ENCODE measurements around the gene ARHGDIA.
A peak's percentile ranks its signal among the peaks of the same experiment; 100 is the strongest.
"Not testable (repeated sequence)": the region's sequence is repeated elsewhere in the genome, so short reads cannot be mapped to it uniquely, and the experiment has no call there.

Gene ARHGDIA

DNA sequence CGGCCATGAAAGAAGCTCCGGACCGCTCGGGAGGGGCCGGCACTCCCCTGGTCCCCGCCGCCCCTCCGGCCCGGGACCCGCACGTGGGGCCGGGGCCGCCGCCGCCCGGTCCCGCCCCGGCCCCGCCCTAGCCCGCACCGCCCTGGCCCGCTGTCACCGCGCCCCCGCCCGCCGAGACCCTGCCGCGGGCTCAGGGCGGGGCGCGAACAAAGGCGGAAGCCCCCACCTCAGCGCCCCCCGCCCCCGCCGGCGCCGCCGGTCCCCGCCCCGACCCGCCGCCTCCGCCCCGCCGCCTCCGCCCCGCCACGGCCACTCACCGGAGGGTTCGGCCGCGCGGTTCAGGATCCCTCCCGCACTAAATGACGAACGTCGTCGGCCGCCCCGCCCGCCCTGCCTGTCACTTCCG is at the start of gene ARHGDIA:
Gene ARHGDIA (minus strand): TSS at position 357 of the 406 bp plus-strand sequence. CDS start 1,407 bp downstream, outside the sequence.
- TF ChIP-seq, protein P1, sequence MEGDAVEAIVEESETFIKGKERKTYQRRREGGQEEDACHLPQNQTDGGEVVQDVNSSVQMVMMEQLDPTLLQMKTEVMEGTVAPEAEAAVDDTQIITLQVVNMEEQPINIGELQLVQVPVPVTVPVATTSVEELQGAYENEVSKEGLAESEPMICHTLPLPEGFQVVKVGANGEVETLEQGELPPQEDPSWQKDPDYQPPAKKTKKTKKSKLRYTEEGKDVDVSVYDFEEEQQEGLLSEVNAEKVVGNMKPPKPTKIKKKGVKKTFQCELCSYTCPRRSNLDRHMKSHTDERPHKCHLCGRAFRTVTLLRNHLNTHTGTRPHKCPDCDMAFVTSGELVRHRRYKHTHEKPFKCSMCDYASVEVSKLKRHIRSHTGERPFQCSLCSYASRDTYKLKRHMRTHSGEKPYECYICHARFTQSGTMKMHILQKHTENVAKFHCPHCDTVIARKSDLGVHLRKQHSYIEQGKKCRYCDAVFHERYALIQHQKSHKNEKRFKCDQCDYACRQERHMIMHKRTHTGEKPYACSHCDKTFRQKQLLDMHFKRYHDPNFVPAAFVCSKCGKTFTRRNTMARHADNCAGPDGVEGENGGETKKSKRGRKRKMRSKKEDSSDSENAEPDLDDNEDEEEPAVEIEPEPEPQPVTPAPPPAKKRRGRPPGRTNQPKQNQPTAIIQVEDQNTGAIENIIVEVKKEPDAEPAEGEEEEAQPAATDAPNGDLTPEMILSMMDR (IDR thresholded peaks at IDR 0.05; ENCODE audit: control insufficient read depth, insufficient read depth, low read depth, low read length, missing control alignments), result no peak
- peak within 1 kb of the TSS; percentile 75 for H3K4me3 ChIP-seq (ENCODE audit: control insufficient read depth, low read depth, low read length)
- no peak for DNase-seq (ENCODE audit: low read depth)

DNA sequence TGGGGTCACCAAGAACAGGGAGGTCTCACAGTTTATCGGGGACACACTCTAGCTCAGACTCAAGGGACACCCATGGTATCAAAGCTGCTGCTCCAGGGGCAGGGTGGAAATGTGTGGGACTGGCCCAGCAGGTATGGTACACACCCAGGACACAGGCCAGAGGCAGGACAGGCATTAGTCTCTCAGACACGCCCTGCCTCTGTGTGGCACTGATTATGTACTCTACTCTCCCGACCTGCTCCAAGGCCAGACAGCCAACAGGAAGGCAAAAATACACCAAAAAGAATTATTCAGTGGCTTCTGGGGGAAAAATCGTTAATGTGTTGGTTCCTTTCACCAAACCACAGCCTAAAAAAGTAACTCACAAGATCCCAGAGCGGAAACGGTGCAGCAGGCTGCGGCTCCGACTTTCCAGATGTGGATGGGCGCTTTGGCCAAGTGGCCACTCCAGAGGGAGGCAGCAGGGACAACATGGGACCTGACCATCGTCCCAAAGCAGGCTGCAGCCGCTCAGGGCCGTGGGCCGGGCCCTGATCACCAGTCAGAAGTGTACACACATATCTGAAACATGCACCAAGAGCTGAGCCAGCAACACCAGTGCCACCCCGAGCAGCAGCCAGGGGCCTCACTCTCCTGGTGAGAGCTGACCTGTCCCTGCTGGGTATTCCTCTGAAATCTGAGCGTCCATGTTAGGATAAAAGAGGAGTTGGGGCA is 47.9 kb upstream of the ARHGDIA start:
- no peak for DNase-seq (ENCODE audit: low read depth)
- H3K4me3 ChIP-seq (ENCODE audit: control insufficient read depth, low read depth, low read length), result no peak overlapping the region
- TF ChIP-seq, protein P1 (IDR thresholded peaks at IDR 0.05; ENCODE audit: control insufficient read depth, insufficient read depth, low read depth, low read length, missing control alignments), result no peak

DNA sequence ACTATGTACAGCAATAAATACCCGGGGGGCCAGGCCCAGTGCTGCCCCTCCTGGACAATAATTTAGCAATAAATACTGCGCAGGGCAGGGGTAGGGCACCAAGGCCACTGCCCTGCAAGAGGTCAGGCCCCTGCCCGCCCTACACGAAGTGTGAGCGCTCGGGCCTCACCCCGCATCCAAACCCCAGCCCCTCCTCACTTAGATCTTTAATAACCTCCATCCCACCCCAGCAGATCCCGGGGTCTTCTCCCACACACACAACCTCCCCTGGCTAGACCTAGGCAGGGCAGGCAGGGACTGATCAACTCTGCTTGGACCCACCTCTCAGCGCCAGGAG is 47.2 kb upstream of the ARHGDIA start:
- H3K4me3 ChIP-seq (ENCODE audit: control insufficient read depth, low read depth, low read length); DNase-seq (ENCODE audit: low read depth): not testable (repeated sequence)

DNA sequence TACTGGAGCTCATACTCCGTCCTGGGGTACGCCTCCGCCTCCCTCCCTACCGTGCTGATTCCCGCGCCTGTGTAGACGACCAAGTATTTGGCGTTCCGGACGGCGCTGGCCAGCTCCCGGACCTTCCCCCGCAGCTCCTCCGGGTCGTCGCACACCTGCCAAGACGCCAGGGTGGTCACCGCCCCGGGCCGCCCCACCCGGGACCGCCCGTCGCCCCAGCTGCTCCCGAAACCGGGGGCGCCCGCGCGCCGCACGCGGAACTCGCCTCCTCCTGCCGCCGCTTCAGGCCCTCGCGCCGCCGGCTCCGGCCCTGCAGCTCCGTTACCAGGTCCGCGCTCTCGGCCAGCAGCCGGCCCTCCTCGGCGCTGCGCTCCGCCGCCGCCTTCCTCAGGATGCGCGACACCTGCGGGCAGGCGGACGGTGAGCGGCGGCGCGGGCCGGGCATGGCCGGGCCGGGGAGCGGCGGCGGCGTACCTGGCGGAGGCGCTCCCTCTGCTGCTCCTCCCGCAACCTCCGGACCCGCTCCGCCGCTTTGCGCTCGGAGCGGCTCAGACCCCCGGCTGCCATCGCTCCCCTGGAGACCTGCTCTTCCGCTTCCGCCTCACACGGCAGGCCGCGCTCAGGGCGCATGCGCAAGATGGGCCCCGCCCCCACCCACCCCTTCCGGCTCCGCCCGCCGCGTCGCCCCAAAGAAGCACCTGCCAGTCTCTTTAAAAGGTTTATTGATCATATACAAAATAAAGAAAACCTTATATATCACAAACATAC is 46.6 kb upstream of the ARHGDIA start, which contains the start of gene SIRT7:
Gene SIRT7 (minus strand): TSS at position 612 of the 768 bp plus-strand sequence. CDS start 45 bp downstream, at position 567.
- TF ChIP-seq, protein P1 (IDR thresholded peaks at IDR 0.05; ENCODE audit: control insufficient read depth, insufficient read depth, low read depth, low read length, missing control alignments), result no peak

DNA sequence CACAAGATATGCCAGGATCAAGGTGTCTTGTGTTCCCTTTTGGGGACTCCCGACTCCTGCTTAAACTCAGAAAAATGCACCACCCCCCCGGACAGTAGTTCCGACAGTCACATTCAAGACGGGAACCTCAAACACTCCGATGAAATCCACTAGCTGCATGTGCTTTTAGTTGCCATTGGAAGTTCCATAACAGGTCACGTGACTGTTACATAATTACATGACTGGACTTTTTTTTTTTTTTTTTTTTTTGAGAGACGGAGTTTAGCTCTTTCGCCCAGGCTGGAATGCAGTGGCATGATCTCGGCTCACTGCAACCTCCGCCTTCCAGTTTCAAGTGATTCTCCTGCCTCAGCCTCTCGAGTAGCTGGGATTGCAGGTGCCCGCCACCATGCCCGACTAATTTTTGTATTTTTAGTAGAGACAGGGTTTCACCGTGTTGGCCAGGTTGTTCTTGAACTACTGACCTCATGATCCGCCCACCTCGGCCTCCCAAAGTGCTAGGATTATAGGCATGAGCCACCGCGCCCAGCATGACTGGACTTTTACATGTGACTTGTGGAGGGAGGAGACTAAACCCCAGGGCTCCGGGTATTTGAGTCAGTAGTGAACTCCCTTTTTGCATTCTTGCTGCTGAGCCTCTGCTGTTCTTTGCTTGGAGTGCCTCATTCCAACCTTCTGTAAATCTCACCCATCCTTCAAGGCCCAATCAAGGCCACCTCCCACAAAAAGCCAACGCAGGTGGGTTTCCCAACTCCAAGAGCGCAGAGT is 45.3 kb upstream of the ARHGDIA start:
- TF ChIP-seq, protein P1 (IDR thresholded peaks at IDR 0.05; ENCODE audit: control insufficient read depth, insufficient read depth, low read depth, low read length, missing control alignments), result no peak
- peak; percentile 53 for DNase-seq (ENCODE audit: low read depth)
- peak overlapping the region; percentile 49 for H3K4me3 ChIP-seq (ENCODE audit: control insufficient read depth, low read depth, low read length)

More for the DNA sequence above, 46.6 kb upstream of the ARHGDIA start, which contains the start of gene SIRT7:
- no peak for DNase-seq (ENCODE audit: low read depth)
- H3K4me3 ChIP-seq (ENCODE audit: control insufficient read depth, low read depth, low read length), result peak within 1 kb of the TSS; percentile 49

DNA sequence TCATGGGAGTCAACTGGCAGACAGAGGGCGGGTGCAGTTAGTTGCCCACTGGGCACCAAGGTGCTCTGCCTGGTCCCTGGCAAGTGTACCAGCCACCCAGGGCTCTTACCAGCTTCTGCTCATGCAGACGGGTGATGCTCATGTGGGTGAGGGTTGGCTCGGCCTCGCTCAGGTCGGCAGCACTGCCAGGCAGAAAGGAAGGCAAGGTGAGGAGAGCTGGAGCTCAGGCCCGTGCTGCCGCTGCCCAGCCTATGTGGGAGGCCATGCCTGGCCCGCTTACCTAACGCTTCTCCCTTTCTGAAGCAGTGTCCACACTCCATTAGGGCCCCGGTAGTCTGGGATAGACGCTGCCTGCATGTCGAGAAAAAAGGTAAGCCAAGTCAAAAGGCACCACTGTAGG is 44.2 kb upstream of the ARHGDIA start:
- DNase-seq (ENCODE audit: low read depth), result no peak
- no peak overlapping the region for H3K4me3 ChIP-seq (ENCODE audit: control insufficient read depth, low read depth, low read length)
- TF ChIP-seq, protein P1 (IDR thresholded peaks at IDR 0.05; ENCODE audit: control insufficient read depth, insufficient read depth, low read depth, low read length, missing control alignments), result no peak

All from AG09309 (cell line).